22Rv1 (cell line): ENCODE measurements around the gene LMTK2.

Experiments used
- ZFX ChIP-seq: fragments of 450-650 bp; IDR thresholded peaks from 2 replicates; pipeline ENCODE4 v1.6.1; 2017; ENCODE audit warnings: antibody characterized with exemption, borderline replicate concordance
- TF ChIP-seq, protein P1 (sequence below): fragments of 450-650 bp; IDR thresholded peaks from 2 replicates; pipeline ENCODE4 v1.5.1; 2017; ENCODE audit warnings: mild to moderate bottlenecking

DNA sequence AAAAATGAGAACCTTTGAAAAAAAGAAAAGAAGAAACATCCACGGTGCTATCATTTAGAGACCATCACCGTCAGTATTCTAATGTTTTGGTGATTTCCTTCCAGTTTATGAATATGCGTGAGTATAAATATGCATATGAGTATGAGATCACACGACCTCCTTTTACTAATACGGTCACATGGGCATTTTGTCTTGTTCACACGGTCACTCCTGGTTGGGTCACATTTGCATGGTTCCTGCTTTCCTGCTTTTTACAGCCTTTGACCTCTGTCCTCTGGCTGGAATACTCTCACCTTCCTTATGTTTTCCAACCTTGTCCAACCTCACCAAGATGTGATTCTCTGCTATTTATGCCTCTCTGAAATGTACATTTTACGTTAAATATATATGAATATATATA, 25.3 kb upstream of the LMTK2 start:
- TF ChIP-seq, protein P1, sequence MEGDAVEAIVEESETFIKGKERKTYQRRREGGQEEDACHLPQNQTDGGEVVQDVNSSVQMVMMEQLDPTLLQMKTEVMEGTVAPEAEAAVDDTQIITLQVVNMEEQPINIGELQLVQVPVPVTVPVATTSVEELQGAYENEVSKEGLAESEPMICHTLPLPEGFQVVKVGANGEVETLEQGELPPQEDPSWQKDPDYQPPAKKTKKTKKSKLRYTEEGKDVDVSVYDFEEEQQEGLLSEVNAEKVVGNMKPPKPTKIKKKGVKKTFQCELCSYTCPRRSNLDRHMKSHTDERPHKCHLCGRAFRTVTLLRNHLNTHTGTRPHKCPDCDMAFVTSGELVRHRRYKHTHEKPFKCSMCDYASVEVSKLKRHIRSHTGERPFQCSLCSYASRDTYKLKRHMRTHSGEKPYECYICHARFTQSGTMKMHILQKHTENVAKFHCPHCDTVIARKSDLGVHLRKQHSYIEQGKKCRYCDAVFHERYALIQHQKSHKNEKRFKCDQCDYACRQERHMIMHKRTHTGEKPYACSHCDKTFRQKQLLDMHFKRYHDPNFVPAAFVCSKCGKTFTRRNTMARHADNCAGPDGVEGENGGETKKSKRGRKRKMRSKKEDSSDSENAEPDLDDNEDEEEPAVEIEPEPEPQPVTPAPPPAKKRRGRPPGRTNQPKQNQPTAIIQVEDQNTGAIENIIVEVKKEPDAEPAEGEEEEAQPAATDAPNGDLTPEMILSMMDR = no peak
- TF ChIP-seq ZFX = no peak
